B cell (primary cell): ENCODE measurements around the gene MAP7. TPM values are rescaled to one million over a fixed set of nuclear protein-coding genes. Genes with fewer than 3 reads are reported as not detected.

Experiments used
- ATAC-seq: fragments of 200-7000 bp; cut with Tn5 transposase; one replicate; pipeline ENCODE4 v1.10.0; 2021; ENCODE audit warnings: low read depth, mild to moderate bottlenecking, moderate number of reproducible peaks, moderate library complexity
- CTCF ChIA-PET: fragments of 350-600 bp; sonication (Branson Sonifier 250); formaldehyde crosslinking; loops from one replicate; lab custom pipeline; 2021; ENCODE audit warnings: antibody characterized with exemption, inconsistent platforms; lab: Charles Lee
- POLR2A ChIA-PET: fragments of 350-600 bp; sonication (Branson Sonifier 250); formaldehyde crosslinking; loops from one replicate; lab custom pipeline; 2021; ENCODE audit warnings: antibody characterized with exemption; lab: Charles Lee
- DNase-seq: peaks from one replicate; pipeline ENCODE4 v3.0.0; 2013
- H2AFZ ChIP-seq: 2 replicates; pipeline ENCODE4 v1.6.1; 2012; ENCODE audit warnings: mild to moderate bottlenecking, low read depth, low read length; ENCODE audit not compliant: insufficient read depth, poor library complexity, severe bottlenecking
- H3K27ac ChIP-seq, 2 donors: 1 replicate in 1 of 2; 2 replicates in 1 of 2; pipeline ENCODE4 v1.5.1; 2012 to 2013; ENCODE audit warnings: low read length in 2 of 2, mild to moderate bottlenecking in 2 of 2, moderate library complexity in 1 of 2
- H3K27me3 ChIP-seq, 4 experiments: fragments of 200-600 bp in 1 of 4; sonication (generic) in 1 of 4; replicated peaks in 1 of 4; 1 replicate in 2 of 4; 2 replicates in 2 of 4; pipeline versions ENCODE4 v1.6.1 to v1.7.0; 2013 to 2016; ENCODE audit warnings: low read length in 3 of 4, mild to moderate bottlenecking in 2 of 4, mixed read lengths in 1 of 4, moderate library complexity in 1 of 4; ENCODE audit not compliant: insufficient read depth in 4 of 4, control insufficient read depth in 3 of 4; ENCODE audit errors: control extremely low read depth in 1 of 4
- H3K36me3 ChIP-seq, 2 experiments: replicated peaks in 1 of 2; 1 replicate in 1 of 2; 2 replicates in 1 of 2; pipeline versions ENCODE4 v1.6.1 to v1.7.1; 2013; ENCODE audit warnings: low read length in 1 of 2; ENCODE audit not compliant: insufficient read depth in 2 of 2, control insufficient read depth in 1 of 2; ENCODE audit errors: control extremely low read depth in 1 of 2, extremely low read depth in 1 of 2
- H3K4me1 ChIP-seq, 2 donors: fragments of 200-600 bp in 1 of 2; sonication (generic) in 1 of 2; 1 replicate in 1 of 2; 2 replicates in 1 of 2; pipeline versions ENCODE4 v1.5.1 to v1.6.1; 2013 to 2017; ENCODE audit warnings: low read length in 2 of 2; ENCODE audit not compliant: control insufficient read depth in 2 of 2, insufficient read depth in 2 of 2
- H3K4me2 ChIP-seq: replicated peaks from 2 replicates; pipeline ENCODE3; 2012; ENCODE audit warnings: mild to moderate bottlenecking, low read depth, low read length; ENCODE audit not compliant: poor library complexity, severe bottlenecking
- H3K4me3 ChIP-seq, 5 experiments: fragments of 200-600 bp in 1 of 5; sonication (generic) in 1 of 5; 1 replicate in 3 of 5; 2 replicates in 2 of 5; pipeline versions ENCODE4 v1.5.1 to v1.7.0; 2011 to 2016; ENCODE audit warnings: low read length in 4 of 5, mild to moderate bottlenecking in 4 of 5, low read depth in 2 of 5, control low read depth in 1 of 5, moderate library complexity in 1 of 5; ENCODE audit not compliant: insufficient read depth in 1 of 5; ENCODE audit errors: control extremely low read depth in 1 of 5, extremely low read depth in 1 of 5
- H3K79me2 ChIP-seq: fragments of 200-600 bp; sonication (generic); one replicate; pipeline ENCODE4 v1.6.0; 2016; ENCODE audit warnings: low read length; ENCODE audit not compliant: control insufficient read depth, insufficient read depth
- H3K9ac ChIP-seq: fragments of 200-600 bp; sonication (generic); 2 replicates; pipeline ENCODE4 v1.6.1; 2017; ENCODE audit warnings: mild to moderate bottlenecking, low read length, moderate library complexity
- H3K9me3 ChIP-seq, 3 donors: one replicate each; pipeline versions ENCODE4 v1.6.1 to v1.7.1; 2013; ENCODE audit warnings: low read length in 2 of 3; ENCODE audit not compliant: control insufficient read depth in 2 of 3, insufficient read depth in 1 of 3; ENCODE audit errors: control extremely low read depth in 1 of 3
- H4K20me1 ChIP-seq: 2 replicates; pipeline ENCODE4 v1.6.0; 2012; ENCODE audit warnings: mild to moderate bottlenecking, low read length; ENCODE audit not compliant: insufficient read depth, control insufficient read depth, poor library complexity, severe bottlenecking
- H3K27ac Mint-ChIP-seq: one replicate; pipeline ENCODE4 v1.8.0; 2021; ENCODE audit warnings: mixed read lengths
- H3K27me3 Mint-ChIP-seq: one replicate; pipeline ENCODE4 v1.8.0; 2021; ENCODE audit warnings: mixed read lengths
- H3K4me1 Mint-ChIP-seq: one replicate; pipeline ENCODE4 v1.8.0; 2021; ENCODE audit warnings: mixed read lengths
- H3K4me3 Mint-ChIP-seq: one replicate; pipeline ENCODE4 v1.8.0; 2021; ENCODE audit warnings: mixed read lengths
- H3K9me3 Mint-ChIP-seq: one replicate; pipeline ENCODE4 v1.8.0; 2022; ENCODE audit warnings: mixed read lengths; ENCODE audit not compliant: insufficient read depth
- CTCF ChIP-seq: fragments of 200-600 bp; IDR thresholded peaks from one replicate; pipeline ENCODE4 v1.8.0; 2022; ENCODE audit warnings: antibody characterized with exemption, mild to moderate bottlenecking
- EZH2 ChIP-seq: IDR thresholded peaks from 2 replicates; pipeline ENCODE4 v1.6.1; 2012; ENCODE audit warnings: borderline replicate concordance, low read depth, mild to moderate bottlenecking, moderate library complexity, low read length; ENCODE audit not compliant: insufficient read depth, poor library complexity, severe bottlenecking
- WGBS: methylation state at CpG from one replicate; pipeline ENCODE4 v1.1.5; 2013; ENCODE audit warnings: missing lambda C conversion rate; ENCODE audit not compliant: insufficient coverage; 5-methylcytosine and 5-hydroxymethylcytosine counted together
- intact Hi-C: fragments of 100-400 bp; cut with micrococcal nuclease; formaldehyde crosslinking; loops from one replicate; pipeline ENCODE4 v1.10.0; 2022
- polyA plus RNA-seq: library from polyadenylated mRNA; depleted of rRNA; stranded (reverse); fragments of >200 nt; gene quantifications from 2 replicates; pipeline ENCODE4 v1.2.3, GENCODE V29; 2012
- total RNA-seq, 2 donors: library from RNA; stranded (reverse); fragments of 120-200 nt in 1 of 2; gene quantifications; 1 replicate in 1 of 2; 2 replicates in 1 of 2; pipeline versions ENCODE4 v1.2.3 to v1.2.4, GENCODE V29; 2013 to 2022

MAP7 gene
- total and polyA plus RNA-seq, 2 donors (not counting 1 experiment from before 2014, with no cell fraction given) = 0.34 to 0.64 TPM

DNA sequence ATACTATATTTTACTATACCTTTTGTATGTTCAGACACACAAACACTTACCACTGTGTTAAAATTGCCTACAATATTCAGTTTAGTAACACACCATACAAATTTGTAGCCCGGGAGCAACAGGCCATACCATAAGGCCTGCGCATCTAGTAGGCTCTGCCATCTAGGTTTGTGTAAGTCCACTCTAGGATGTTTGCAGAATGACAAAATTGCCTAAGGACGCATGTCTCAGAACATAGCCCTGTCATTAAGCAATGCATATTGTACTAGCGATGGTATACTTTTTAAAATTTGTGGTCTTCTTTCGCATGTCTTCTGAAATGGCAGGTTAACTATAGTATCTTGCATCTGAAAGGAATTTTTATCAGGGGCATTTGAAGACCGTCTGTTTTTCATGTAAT, 26.6 kb upstream of the MAP7 start:
- ChIA-PET CTCF (no interaction called here), POLR2A (no interaction called here)
- Histone ChIP-seq H3K9ac (no peak overlapping the region), H3K27ac (no peak overlapping the region), H4K20me1 (no peaks in the 10 kb centered on the region), H3K4me3 (no peak overlapping the region), H3K4me2 (no peak overlapping the region), H3K9me3 (peaks cover 0 to 5% (median under 1%) of the 10 kb centered on the region in 3 donors), H3K79me2 (no peaks in the 10 kb centered on the region), H3K36me3 (peaks cover 29 to 66% of the 10 kb centered on the region in 2 experiments), H2AFZ (no peak overlapping the region), H3K27me3 (no peaks in the 10 kb centered on the region), H3K4me1 (no peaks in the 10 kb centered on the region)
- Mint-ChIP-seq H3K27me3 (no peaks in the 10 kb centered on the region), H3K9me3 (peaks cover 4% of the 10 kb centered on the region), H3K4me3 (no peak overlapping the region), H3K27ac (no peak overlapping the region), H3K4me1 (no peaks in the 10 kb centered on the region)
- DNase-seq (no peak), ATAC-seq (no peak)
- TF ChIP-seq EZH2 = no peak
- no peak for TF ChIP-seq CTCF
- intact Hi-C loops = no loop called here
- WGBS = 100% methylated on average over 2 of the region's 6 CpGs

GRCh38 chr6:136571496-136571895, 21.3 kb upstream of the MAP7 start:
- Mint-ChIP-seq H3K4me3 (no peak overlapping the region), H3K27me3 (no peaks in the 10 kb centered on the region), H3K4me1 (no peaks in the 10 kb centered on the region), H3K9me3 (peaks cover 11% of the 10 kb centered on the region), H3K27ac (no peak overlapping the region)
- Histone ChIP-seq H4K20me1 (no peaks in the 10 kb centered on the region), H2AFZ (no peak overlapping the region), H3K27ac (no peak overlapping the region), H3K36me3 (peaks cover 10 to 34% of the 10 kb centered on the region in 2 experiments), H3K79me2 (no peaks in the 10 kb centered on the region), H3K9ac (no peak overlapping the region), H3K4me2 (no peak overlapping the region), H3K4me1 (peaks cover 0 to under 1% of the 10 kb centered on the region in 2 donors), H3K4me3 (no peak overlapping the region), H3K27me3 (no peaks in the 10 kb centered on the region), H3K9me3 (peaks cover 0 to 11% (median 9%) of the 10 kb centered on the region in 3 donors)
- ChIA-PET POLR2A (no interaction called here), CTCF (no interaction called here)
- TF ChIP-seq EZH2 = no peak
- TF ChIP-seq CTCF = no peak
- ATAC-seq (no peak), DNase-seq (no peak)
- intact Hi-C loops = no loop called here
